ENCODE results near the gene NPAS4. TPM values are rescaled to one million over a fixed set of nuclear protein-coding genes. Genes with fewer than 3 reads are reported as not detected.

The NPAS4 gene
- total and polyA plus RNA-seq, 2 of the 13 experiments (the other 11 are each of a cell fraction or from before 2014, with no cell fraction given): not detected

GRCh38 chr11:66391322-66391721, 29.5 kb upstream of the NPAS4 start (continued):
- TF ChIP-seq, protein P1, sequence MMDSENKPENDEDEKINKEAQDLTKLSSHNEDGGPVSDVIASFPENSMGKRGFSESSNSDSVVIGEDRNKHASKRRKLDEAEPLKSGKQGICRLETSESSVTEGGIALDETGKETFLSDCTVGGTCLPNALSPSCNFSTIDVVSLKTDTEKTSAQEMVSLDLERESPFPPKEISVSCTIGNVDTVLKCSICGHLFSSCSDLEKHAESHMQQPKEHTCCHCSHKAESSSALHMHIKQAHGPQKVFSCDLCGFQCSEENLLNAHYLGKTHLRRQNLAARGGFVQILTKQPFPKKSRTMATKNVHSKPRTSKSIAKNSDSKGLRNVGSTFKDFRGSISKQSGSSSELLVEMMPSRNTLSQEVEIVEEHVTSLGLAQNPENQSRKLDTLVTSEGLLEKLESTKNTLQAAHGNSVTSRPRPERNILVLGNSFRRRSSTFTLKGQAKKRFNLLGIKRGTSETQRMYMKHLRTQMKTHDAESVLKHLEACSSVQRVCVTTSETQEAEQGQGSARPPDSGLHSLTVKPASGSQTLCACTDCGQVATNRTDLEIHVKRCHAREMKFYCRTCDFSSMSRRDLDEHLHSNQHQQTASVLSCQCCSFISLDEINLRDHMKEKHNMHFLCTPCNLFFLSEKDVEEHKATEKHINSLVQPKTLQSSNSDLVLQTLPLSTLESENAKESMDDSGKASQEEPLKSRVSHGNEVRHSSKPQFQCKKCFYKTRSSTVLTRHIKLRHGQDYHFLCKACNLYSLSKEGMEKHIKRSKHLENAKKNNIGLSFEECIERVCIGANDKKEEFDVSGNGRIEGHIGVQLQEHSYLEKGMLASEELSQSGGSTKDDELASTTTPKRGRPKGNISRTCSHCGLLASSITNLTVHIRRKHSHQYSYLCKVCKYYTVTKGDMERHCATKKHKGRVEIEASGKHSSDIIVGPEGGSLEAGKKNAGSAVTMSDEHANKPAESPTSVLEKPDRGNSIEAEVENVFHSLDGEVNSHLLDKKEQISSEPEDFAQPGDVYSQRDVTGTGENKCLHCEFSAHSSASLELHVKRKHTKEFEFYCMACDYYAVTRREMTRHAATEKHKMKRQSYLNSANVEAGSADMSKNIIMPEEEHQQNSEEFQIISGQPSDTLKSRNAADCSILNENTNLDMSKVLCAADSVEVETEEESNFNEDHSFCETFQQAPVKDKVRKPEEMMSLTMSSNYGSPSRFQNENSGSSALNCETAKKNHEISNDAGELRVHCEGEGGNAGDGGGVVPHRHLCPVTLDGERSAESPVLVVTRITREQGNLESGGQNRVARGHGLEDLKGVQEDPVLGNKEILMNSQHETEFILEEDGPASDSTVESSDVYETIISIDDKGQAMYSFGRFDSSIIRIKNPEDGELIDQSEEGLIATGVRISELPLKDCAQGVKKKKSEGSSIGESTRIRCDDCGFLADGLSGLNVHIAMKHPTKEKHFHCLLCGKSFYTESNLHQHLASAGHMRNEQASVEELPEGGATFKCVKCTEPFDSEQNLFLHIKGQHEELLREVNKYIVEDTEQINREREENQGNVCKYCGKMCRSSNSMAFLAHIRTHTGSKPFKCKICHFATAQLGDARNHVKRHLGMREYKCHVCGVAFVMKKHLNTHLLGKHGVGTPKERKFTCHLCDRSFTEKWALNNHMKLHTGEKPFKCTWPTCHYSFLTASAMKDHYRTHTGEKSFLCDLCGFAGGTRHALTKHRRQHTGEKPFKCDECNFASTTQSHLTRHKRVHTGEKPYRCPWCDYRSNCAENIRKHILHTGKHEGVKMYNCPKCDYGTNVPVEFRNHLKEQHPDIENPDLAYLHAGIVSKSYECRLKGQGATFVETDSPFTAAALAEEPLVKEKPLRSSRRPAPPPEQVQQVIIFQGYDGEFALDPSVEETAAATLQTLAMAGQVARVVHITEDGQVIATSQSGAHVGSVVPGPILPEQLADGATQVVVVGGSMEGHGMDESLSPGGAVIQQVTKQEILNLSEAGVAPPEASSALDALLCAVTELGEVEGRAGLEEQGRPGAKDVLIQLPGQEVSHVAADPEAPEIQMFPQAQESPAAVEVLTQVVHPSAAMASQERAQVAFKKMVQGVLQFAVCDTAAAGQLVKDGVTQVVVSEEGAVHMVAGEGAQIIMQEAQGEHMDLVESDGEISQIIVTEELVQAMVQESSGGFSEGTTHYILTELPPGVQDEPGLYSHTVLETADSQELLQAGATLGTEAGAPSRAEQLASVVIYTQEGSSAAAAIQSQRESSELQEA (CRISPR knock-in tag; IDR thresholded peaks at IDR 0.05; ENCODE audit: not compliant biosample characterization): no peak
- TF ChIP-seq ESRRA (CRISPR knock-in tag; IDR thresholded peaks at IDR 0.05; ENCODE audit: low read depth) (no peak), TGIF2 (CRISPR knock-in tag; IDR thresholded peaks at IDR 0.05) (no peak), CENPT (CRISPR knock-in tag; IDR thresholded peaks at IDR 0.05; ENCODE audit: low read depth) (no peak), IRF1 (CRISPR knock-in tag; IDR thresholded peaks at IDR 0.05; ENCODE audit: low read depth) (no peak), ZC3H13 (CRISPR knock-in tag; IDR thresholded peaks at IDR 0.05) (no peak)
- TF ChIP-seq, protein P2, sequence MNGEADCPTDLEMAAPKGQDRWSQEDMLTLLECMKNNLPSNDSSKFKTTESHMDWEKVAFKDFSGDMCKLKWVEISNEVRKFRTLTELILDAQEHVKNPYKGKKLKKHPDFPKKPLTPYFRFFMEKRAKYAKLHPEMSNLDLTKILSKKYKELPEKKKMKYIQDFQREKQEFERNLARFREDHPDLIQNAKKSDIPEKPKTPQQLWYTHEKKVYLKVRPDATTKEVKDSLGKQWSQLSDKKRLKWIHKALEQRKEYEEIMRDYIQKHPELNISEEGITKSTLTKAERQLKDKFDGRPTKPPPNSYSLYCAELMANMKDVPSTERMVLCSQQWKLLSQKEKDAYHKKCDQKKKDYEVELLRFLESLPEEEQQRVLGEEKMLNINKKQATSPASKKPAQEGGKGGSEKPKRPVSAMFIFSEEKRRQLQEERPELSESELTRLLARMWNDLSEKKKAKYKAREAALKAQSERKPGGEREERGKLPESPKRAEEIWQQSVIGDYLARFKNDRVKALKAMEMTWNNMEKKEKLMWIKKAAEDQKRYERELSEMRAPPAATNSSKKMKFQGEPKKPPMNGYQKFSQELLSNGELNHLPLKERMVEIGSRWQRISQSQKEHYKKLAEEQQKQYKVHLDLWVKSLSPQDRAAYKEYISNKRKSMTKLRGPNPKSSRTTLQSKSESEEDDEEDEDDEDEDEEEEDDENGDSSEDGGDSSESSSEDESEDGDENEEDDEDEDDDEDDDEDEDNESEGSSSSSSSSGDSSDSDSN (CRISPR knock-in tag; IDR thresholded peaks at IDR 0.05): no peak

All from HepG2 (cell line).